Liver (tissue), 9 donors: ENCODE measurements around the gene ZBTB21. TPM values are rescaled to one million over a fixed set of nuclear protein-coding genes. Genes with fewer than 3 reads are reported as not detected.

Source experiments
- DNase-seq: peaks from one replicate; pipeline ENCODE4 v3.0.0-alpha.2; 2017; ENCODE audit warnings: low spot score
- H3K27ac ChIP-seq, 2 donors: one replicate each; pipeline ENCODE4 v1.7.0; 2013; ENCODE audit warnings: inconsistent platforms in 2 of 2, low read length in 2 of 2, control low read depth in 1 of 2, low read depth in 1 of 2, mild to moderate bottlenecking in 1 of 2
- H3K27me3 ChIP-seq, 4 donors: one replicate each; pipeline versions ENCODE4 v1.6.1 to v1.7.0; 2013; ENCODE audit warnings: low read length in 3 of 4, inconsistent platforms in 1 of 4, mild to moderate bottlenecking in 1 of 4, moderate library complexity in 1 of 4; ENCODE audit not compliant: control insufficient read depth in 4 of 4, insufficient read depth in 4 of 4
- H3K36me3 ChIP-seq, 4 donors: one replicate each; pipeline versions ENCODE4 v1.6.1 to v1.7.0; 2013; ENCODE audit warnings: low read length in 3 of 4, mild to moderate bottlenecking in 3 of 4, low read depth in 1 of 4, moderate library complexity in 1 of 4; ENCODE audit not compliant: control insufficient read depth in 4 of 4, insufficient read depth in 3 of 4
- H3K4me1 ChIP-seq, 4 donors: one replicate each; pipeline versions ENCODE4 v1.6.1 to v1.7.0; 2013; ENCODE audit warnings: low read length in 3 of 4, mild to moderate bottlenecking in 3 of 4, moderate library complexity in 1 of 4; ENCODE audit not compliant: control insufficient read depth in 4 of 4, insufficient read depth in 4 of 4
- H3K4me3 ChIP-seq, 3 donors: one replicate each; pipeline versions ENCODE4 v1.6.1 to v1.7.0; 2013; ENCODE audit warnings: low read length in 3 of 3, control low read depth in 1 of 3, low read depth in 1 of 3, mild to moderate bottlenecking in 1 of 3
- H3K9ac ChIP-seq, 2 donors: one replicate each; pipeline ENCODE4 v1.7.0; 2013; ENCODE audit warnings: low read length in 2 of 2, mild to moderate bottlenecking in 2 of 2, moderate library complexity in 2 of 2, control low read depth in 1 of 2, low read depth in 1 of 2
- H3K9me3 ChIP-seq, 4 donors: one replicate each; pipeline versions ENCODE4 v1.6.1 to v1.7.0; 2013; ENCODE audit warnings: low read length in 3 of 4; ENCODE audit not compliant: control insufficient read depth in 4 of 4
- CTCF ChIP-seq: fragments of 150-350 bp; IDR thresholded peaks from 2 replicates; pipeline ENCODE4 v1.5.1; 2017; ENCODE audit warnings: improper control_type of control experiment, low read depth, low read length; ENCODE audit not compliant: missing input control
- EGR1 ChIP-seq, 2 donors: IDR thresholded peaks; 2 replicates each; pipeline ENCODE4 v1.6.1; 2016 to 2018; ENCODE audit warnings: antibody characterized with exemption in 2 of 2, low read depth in 2 of 2
- FOXA2 ChIP-seq: IDR thresholded peaks from 2 replicates; pipeline ENCODE4 v1.6.1; 2016; ENCODE audit warnings: antibody characterized with exemption
- HNF4A ChIP-seq, 2 donors: conservative IDR thresholded peaks; 2 replicates each; pipeline ENCODE4 v1.6.1; 2016; ENCODE audit warnings: antibody characterized with exemption in 2 of 2, mild to moderate bottlenecking in 2 of 2
- HNF4G ChIP-seq: IDR thresholded peaks from 2 replicates; pipeline ENCODE4 v1.6.1; 2016; ENCODE audit warnings: antibody characterized with exemption
- JUND ChIP-seq, 2 donors: IDR thresholded peaks; 2 replicates each; pipeline ENCODE4 v1.6.1; 2016; ENCODE audit warnings: antibody characterized with exemption in 2 of 2
- MAX ChIP-seq: IDR thresholded peaks from 2 replicates; pipeline ENCODE4 v1.6.1; 2016; ENCODE audit warnings: antibody characterized with exemption
- REST ChIP-seq: IDR thresholded peaks from 2 replicates; pipeline ENCODE4 v1.6.1; 2016; ENCODE audit warnings: antibody characterized with exemption, mild to moderate bottlenecking
- ZBTB33 ChIP-seq: IDR thresholded peaks from 2 replicates; pipeline ENCODE4 v1.6.1; 2016; ENCODE audit warnings: antibody characterized with exemption
- WGBS: extraction: QIAGEN DNeasy Blood & Tissue Kit; methylation state at CpG from one replicate; pipeline ENCODE4 v1.1.7; 2013; 5-methylcytosine and 5-hydroxymethylcytosine counted together
- polyA plus RNA-seq, 2 donors: library from polyadenylated mRNA; stranded (reverse) in 1 of 2; unstranded in 1 of 2; fragments of 200-250 nt in 1 of 2; fragments of >200 nt in 1 of 2; fragmentation: Nextera tagmentation in 1 of 2; extraction: Ambion mirVana in 1 of 2; gene quantifications; one replicate each; pipeline versions ENCODE4 v1.2.1 to v1.2.3, GENCODE V29; 2013 to 2015
- total RNA-seq, 2 donors: library from RNA; depleted of rRNA; stranded (reverse); fragments of >200 nt; gene quantifications; one replicate each; pipeline ENCODE4 v1.2.3, GENCODE V29; 2014
- donor health status: healthy.
- donor health status: healthy.
- donor health status: healthy.
- donor health status: healthy.
- donor health status: healthy.

Gene ZBTB21
- total and polyA plus RNA-seq, 4 donors, result 3.1 to 14.1 (median 4.0) TPM

- TF ChIP-seq CTCF (no peak), JUND (IDR thresholded peaks at IDR 0.05) (no peak)
Observed at GRCh38 chr21:41979751-41980369, 30.3 kb downstream of the ZBTB21 start (continued).

GRCh38 chr21:41979335-41979734 is 30.8 kb downstream of the ZBTB21 start:
- Histone ChIP-seq H3K4me3 (no peak overlapping the region), H3K9ac (no peak overlapping the region), H3K27ac (no peak overlapping the region), H3K27me3 (no peaks in the 10 kb centered on the region), H3K36me3 (no peaks in the 10 kb centered on the region), H3K9me3 (peaks cover 0 to 6% (median 0%) of the 10 kb centered on the region in 4 donors), H3K4me1 (no peaks in the 10 kb centered on the region)
- DNase-seq, result no peak
- no peak for TF ChIP-seq MAX
- no peak for TF ChIP-seq EGR1 (IDR thresholded peaks at IDR 0.05; ENCODE audit: low read depth in 2 of 2)
- TF ChIP-seq FOXA2, result no peak
- TF ChIP-seq REST, result no peak
- no peak for TF ChIP-seq HNF4A (conservative IDR thresholded peaks at IDR 0.05)
- TF ChIP-seq CTCF, result no peak
- no peak for TF ChIP-seq HNF4G
- TF ChIP-seq ZBTB33, result no peak
- TF ChIP-seq JUND (IDR thresholded peaks at IDR 0.05), result no peak
- WGBS, result 75% methylated on average over 4 of the region's 4 CpGs
